ENCODE data around the gene UBE2J2.

UBE2J2 gene

GRCh38 chr1:1206966-1207531, 66.6 kb downstream of the UBE2J2 start:
- DNase-seq = no peak

- no peak for DNase-seq
These were observed 67.2 kb downstream of the UBE2J2 start, which contains the start of gene TNFRSF18 for GRCh38 chr1:1206376-1206965. Gene TNFRSF18, minus strand, starts transcription at chr1:1206592. Its CDS starts 21 bp downstream, at chr1:1206571.

GRCh38 chr1:1205769-1206375, 67.8 kb downstream of the UBE2J2 start:
- no peak for DNase-seq

- DNase-seq = no peak
These were observed 68.5 kb downstream of the UBE2J2 start for GRCh38 chr1:1204998-1205768.

- DNase-seq = no peak
These were observed 69.2 kb downstream of the UBE2J2 start for GRCh38 chr1:1204425-1204920.

Measured in EL (cell line).